GM20000 (cell line): ENCODE measurements around the gene ELP4.
A peak's percentile ranks its signal among the peaks of the same experiment; 100 is the strongest.

Source experiments
- DNase-seq: peaks from one replicate; pipeline ENCODE4 v3.0.0; 2012; ENCODE audit warnings: low spot score
- TF ChIP-seq, protein P1 (sequence below): IDR thresholded peaks from 2 replicates; pipeline ENCODE4 v1.5.1; 2012; ENCODE audit warnings: mild to moderate bottlenecking, control low read depth; ENCODE audit errors: extremely low read depth, missing control alignments

The ELP4 gene

DNA sequence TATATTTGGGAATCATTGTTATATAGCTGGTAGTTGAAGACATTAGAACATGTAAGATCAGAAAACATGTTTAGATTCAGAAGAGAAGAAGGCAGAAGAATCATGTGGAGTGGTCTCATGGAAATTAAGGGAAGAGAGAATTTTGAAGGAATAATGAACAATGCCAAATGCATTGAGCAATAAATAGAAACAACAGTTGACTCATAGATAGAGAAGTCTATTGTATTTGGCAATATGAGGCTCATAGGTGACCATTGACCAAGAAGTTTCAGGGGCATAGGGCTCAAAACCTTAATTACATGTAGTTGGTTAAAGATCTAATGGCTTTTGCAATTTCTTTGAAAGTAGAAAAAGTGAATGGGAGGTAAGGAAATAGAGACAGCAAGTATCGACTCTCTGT is 177.7 kb downstream of the ELP4 start:
- no peak for DNase-seq
- TF ChIP-seq, protein P1, sequence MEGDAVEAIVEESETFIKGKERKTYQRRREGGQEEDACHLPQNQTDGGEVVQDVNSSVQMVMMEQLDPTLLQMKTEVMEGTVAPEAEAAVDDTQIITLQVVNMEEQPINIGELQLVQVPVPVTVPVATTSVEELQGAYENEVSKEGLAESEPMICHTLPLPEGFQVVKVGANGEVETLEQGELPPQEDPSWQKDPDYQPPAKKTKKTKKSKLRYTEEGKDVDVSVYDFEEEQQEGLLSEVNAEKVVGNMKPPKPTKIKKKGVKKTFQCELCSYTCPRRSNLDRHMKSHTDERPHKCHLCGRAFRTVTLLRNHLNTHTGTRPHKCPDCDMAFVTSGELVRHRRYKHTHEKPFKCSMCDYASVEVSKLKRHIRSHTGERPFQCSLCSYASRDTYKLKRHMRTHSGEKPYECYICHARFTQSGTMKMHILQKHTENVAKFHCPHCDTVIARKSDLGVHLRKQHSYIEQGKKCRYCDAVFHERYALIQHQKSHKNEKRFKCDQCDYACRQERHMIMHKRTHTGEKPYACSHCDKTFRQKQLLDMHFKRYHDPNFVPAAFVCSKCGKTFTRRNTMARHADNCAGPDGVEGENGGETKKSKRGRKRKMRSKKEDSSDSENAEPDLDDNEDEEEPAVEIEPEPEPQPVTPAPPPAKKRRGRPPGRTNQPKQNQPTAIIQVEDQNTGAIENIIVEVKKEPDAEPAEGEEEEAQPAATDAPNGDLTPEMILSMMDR, result no peak

DNA sequence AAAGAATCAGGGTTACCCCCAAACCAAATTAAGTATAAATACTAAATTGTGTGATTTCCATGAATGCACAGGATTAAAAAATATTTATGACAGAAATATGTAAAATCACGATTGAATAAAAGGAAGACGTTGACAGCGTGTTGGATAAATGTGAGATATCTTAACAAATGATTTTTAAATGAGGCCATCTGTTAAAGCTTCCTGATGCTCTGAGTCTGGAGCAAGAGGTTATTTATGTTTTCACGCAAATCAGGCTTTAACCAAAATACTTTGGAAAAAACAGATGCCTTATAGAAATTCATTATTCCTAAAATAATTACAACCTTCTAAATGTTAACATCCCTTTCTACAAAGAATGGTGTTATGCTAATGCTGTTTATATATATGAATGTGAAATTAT is 178.3 kb downstream of the ELP4 start:
- no peak for DNase-seq
- TF ChIP-seq, protein P1, result no peak

DNA sequence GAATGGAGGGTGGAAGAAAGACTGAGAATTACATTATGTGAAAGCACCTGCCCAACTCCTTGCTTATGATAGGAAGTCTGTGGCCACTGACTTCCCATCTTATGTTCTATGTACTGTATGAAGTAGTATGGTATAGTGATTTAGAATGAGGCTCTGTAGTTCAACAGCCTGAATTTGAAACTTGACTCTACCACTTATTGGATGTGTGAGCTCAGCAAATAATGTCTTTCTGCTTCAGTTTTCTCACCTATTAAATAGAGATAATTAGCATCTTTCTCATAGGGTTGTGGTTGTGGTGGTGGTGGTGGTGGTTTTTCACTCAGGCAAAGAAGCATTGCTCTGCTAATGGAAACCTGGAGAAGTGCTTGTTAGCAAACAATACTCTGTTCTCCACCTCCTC is 180.0 kb downstream of the ELP4 start:
- TF ChIP-seq, protein P1, result no peak
- no peak for DNase-seq

DNA sequence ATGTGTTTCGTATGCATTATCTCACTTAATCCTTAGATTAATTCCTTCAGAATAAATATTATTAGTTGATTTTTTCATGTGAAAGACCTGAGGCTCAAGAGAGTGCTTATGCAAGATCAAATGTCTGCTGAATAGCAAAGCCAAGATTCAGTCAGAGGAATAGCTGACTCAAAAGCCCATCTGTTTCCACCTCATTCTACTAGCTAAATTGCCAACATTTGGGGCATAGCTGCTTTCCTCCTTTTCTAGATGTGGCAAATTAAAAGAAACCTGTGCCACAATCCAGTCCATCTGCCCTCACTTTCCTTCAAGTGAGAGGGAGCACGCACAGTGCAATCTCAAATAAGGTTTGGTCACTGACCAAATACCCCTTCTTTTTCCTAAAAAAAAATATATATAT is 180.5 kb downstream of the ELP4 start:
- TF ChIP-seq, protein P1, result no peak
- DNase-seq, result no peak

DNA sequence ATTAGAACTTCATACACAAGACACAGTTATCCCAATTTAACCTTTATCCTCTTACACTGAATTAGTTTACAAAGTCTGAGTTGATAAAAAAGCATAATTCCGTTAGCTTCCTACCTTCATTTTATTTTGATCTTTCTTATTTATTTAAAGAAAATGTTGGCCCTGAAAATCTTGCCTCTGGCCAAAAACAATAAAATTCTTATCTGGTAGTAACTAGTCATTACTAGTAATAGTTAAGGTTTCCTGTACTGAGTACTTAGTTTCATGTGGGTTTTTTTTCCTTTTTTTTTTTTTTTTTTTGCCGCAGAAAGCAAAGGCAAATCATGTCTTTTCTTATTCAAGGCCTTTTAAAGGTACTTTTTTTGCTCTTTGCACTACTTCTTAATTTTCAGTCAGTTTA is 180.9 kb downstream of the ELP4 start:
- no peak for DNase-seq
- TF ChIP-seq, protein P1, result no peak

DNA sequence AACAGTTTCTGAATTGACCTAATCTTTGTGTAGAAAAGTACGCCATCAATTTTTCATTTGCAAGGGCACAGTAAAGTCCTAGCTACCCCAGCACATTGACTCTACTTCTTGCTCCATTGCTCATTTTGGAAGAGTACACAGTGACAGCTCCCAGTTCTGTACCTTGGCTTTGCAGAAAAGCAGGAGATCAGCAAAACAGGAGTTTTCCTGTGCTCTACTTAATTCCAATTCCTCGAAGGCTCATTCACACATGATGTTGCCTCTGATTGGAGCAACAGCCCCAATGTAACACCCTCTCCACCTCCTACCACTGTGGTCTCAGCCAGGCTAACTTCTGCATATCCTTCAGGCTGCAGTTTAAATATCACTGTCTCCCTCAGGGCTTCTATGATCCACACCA is 182.9 kb downstream of the ELP4 start:
- TF ChIP-seq, protein P1, result no peak
- DNase-seq, result no peak

DNA sequence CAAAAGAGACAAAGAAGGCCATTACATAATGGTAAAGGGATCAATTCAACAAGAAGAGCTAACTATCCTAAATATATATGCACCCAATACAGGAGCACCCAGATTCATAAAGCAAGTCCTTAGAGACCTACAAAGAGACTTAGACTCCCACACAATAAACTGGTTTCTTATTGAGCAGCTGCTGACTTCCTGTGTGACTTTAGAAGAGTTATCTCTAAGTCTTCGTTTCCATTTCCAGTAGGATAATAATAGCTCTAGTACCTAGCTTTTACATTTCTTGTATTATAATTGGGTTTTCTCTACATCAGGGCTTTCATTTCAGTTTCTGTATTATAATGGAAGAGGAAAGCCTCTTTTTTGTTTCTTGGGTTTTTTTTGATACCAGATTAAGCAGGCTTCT is 187.5 kb downstream of the ELP4 start:
- DNase-seq, result peak; percentile 16

DNA sequence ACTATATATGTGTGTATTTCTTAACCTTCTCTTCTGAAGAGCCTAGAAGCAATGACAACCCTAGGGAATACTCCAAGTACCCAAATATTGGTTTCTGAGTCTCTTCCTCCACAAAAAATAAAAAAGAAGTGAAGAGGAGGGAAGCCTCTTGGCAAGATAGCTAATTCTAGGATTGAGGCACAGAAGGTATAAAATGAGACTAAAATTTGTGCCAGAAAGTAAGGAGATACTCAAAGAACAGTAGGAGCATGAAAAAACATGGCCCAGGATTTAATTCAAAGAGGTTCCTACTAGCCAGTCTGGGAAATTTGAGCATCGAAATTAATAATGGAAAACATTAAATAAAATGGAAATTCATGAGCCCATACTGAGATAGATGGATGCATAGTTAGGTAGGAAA is 189.5 kb downstream of the ELP4 start:
- TF ChIP-seq, protein P1, result no peak
- DNase-seq, result no peak
